ENCODE results near the gene GNB2. TPM values are rescaled to one million over a fixed set of nuclear protein-coding genes. Genes with fewer than 3 reads are reported as not detected.
A peak's percentile ranks its signal among the peaks of the same experiment; 100 is the strongest.

Gene GNB2
- total and polyA plus RNA-seq, 2 of the 13 experiments (the other 11 are each of a cell fraction or from before 2014, with no cell fraction given) = 48.3 to 67.1 TPM

- no peak; the same call in 1 of the 2 replicates for TF ChIP-seq ZNF431 (CRISPR knock-in tag; IDR thresholded peaks at IDR 0.05; ENCODE audit: borderline replicate concordance, low read depth)
- TF ChIP-seq ZNF577 (CRISPR knock-in tag; IDR thresholded peaks at IDR 0.05; ENCODE audit: borderline replicate concordance, low read depth) = no peak
- no peak for TF ChIP-seq ELK4 (CRISPR knock-in tag; IDR thresholded peaks at IDR 0.05; ENCODE audit: borderline replicate concordance)
- 0 out of 2 replicates have a peak, but pooled peaks have one; percentile 56 for TF ChIP-seq SALL2 (CRISPR knock-in tag; IDR thresholded peaks at IDR 0.05)
- TF ChIP-seq RCOR2 (CRISPR knock-in tag; IDR thresholded peaks at IDR 0.05) = no peak
- 0 out of 2 replicates have a peak, but pooled peaks have one; percentile 5 for TF ChIP-seq FOXP4 (CRISPR knock-in tag; IDR thresholded peaks at IDR 0.05)
- no peak for TF ChIP-seq PBX2 (CRISPR knock-in tag; IDR thresholded peaks at IDR 0.05)
- 0 out of 2 replicates have a peak, but pooled peaks have one; percentile 73 for TF ChIP-seq ZXDC (CRISPR knock-in tag; IDR thresholded peaks at IDR 0.05)
- TF ChIP-seq THAP11 (CRISPR knock-in tag; IDR thresholded peaks at IDR 0.05) = peak; percentile 93
- TF ChIP-seq GMEB1 (CRISPR knock-in tag; IDR thresholded peaks at IDR 0.05; ENCODE audit: borderline replicate concordance) = peak; percentile 87
- TF ChIP-seq MBNL3 (CRISPR knock-in tag; conservative IDR thresholded peaks at IDR 0.05) = no peak
- no peak for TF ChIP-seq BCLAF1 (IDR thresholded peaks at IDR 0.05)
- peak; percentile 83 for TF ChIP-seq MED8 (CRISPR knock-in tag; IDR thresholded peaks at IDR 0.05; ENCODE audit: insufficient replicate concordance)
- no peak for TF ChIP-seq MEIS2 (CRISPR knock-in tag; IDR thresholded peaks at IDR 0.05)
- TF ChIP-seq MXD4 (CRISPR knock-in tag; IDR thresholded peaks at IDR 0.05) = peak; percentile 79
Measured at GRCh38 chr7:100705753-100706671, 32.5 kb downstream of the GNB2 start, which contains the start of gene POP7 (continued).
